ENCODE results near the gene CYTH2. TPM values are rescaled to one million over a fixed set of nuclear protein-coding genes. Genes with fewer than 3 reads are reported as not detected.
A peak's percentile ranks its signal among the peaks of the same experiment; 100 is the strongest.

The CYTH2 gene
- total RNA-seq, 2 donors from 2014 or later = 76.1 to 94.2 TPM

DNA sequence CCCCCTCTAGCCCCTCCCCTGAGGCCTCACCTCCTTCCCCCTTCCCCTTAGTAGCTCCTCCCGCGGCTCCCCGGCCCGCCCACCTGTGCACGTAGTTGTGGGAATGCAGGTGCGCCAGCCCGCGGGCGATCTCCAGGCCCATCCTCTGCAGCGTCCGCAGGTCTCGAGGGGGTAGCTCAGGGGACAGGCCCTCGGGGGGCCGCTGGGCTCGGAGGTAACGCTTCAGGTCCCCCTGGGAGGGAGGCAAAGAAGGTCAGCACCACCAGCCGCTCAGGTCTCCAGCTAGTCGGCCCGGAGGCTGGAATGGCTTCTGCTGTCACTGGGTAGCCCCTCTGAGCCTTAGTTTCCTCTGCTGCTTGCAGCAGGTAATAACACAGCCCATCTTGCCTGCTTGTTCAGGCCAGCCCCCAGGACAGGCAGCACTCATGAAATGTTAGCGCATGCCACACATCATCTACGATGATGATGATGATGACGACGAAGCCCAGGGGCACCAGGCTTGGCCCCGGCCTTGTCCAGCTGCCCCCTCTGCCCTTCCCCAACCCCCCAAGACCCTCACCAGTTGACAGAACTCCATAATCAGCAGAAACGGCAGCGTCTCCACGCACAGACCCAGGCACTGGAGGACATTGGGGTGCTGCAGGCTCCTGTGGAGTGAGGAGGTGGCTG is 33.3 kb downstream of the CYTH2 start:
- DNase-seq (no peak), ATAC-seq (no peak)
- H3K36me3 ChIP-seq (replicated peaks in 1 of 2; ENCODE audit: insufficient read depth in 1 of 2, low read depth in 2 of 2) = no peaks in the 10 kb centered on the region
- H3K4me3 ChIP-seq = no peak overlapping the region
- peak overlapping the region in 3 of 4 donors; percentile 66 to 76 (median 75) for H3K27ac ChIP-seq
- H3K9me3 ChIP-seq = no peaks in the 10 kb centered on the region
- TF ChIP-seq, protein P1, sequence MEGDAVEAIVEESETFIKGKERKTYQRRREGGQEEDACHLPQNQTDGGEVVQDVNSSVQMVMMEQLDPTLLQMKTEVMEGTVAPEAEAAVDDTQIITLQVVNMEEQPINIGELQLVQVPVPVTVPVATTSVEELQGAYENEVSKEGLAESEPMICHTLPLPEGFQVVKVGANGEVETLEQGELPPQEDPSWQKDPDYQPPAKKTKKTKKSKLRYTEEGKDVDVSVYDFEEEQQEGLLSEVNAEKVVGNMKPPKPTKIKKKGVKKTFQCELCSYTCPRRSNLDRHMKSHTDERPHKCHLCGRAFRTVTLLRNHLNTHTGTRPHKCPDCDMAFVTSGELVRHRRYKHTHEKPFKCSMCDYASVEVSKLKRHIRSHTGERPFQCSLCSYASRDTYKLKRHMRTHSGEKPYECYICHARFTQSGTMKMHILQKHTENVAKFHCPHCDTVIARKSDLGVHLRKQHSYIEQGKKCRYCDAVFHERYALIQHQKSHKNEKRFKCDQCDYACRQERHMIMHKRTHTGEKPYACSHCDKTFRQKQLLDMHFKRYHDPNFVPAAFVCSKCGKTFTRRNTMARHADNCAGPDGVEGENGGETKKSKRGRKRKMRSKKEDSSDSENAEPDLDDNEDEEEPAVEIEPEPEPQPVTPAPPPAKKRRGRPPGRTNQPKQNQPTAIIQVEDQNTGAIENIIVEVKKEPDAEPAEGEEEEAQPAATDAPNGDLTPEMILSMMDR (IDR thresholded peaks at IDR 0.05) = no peak
- peak in 2 of 3 donors; percentile 38 to 40 for TF ChIP-seq POLR2A (IDR thresholded peaks at IDR 0.05)
- intact Hi-C loops (cut with DNase I) = no loop called here
- H3K27me3 ChIP-seq = no peaks in the 10 kb centered on the region
- H3K4me1 ChIP-seq = peaks cover 26% of the 10 kb centered on the region
- 29 to 65% methylated on average over 4 to 27 of the region's 27 CpGs for WGBS, 2 donors

DNA sequence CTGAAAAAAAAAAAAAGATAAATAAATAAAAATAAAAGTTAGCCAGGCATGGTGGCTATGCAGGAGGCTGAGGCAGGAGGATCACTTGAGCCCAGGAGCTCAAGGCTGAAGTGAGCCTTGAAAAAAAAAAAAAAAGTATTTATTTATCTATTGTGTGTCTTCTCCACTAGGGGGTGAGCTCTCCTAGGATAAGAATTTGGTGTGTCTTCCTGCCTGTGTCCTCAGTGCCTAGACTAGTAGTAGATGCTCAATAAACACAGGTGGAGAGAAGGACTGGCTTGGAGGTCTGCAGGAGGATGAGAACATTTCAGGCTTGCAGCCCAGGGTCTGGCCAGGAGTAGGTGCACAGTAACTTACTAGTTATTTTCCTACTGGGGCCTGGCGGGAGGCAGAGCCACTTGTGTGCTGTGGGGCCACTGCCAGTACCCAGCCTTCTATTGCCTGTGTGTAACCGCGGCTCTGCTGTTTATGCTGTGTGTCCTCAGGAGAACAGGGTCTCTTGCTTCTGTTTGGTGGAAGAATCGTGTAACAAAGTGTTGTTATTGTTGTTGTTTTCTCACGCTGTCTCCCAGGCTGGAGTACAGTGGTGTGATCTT is 37.1 kb downstream of the CYTH2 start:
- 77 to 87% methylated on average over 5 of the region's 5 CpGs for WGBS, 2 donors
- Histone ChIP-seq H3K27ac (no peak overlapping the region), H3K4me1 (peaks cover 13% of the 10 kb centered on the region), H3K4me3 (no peak overlapping the region), H3K9me3 (no peaks in the 10 kb centered on the region), H3K36me3 (replicated peaks in 1 of 2; ENCODE audit: insufficient read depth in 1 of 2, low read depth in 2 of 2) (no peaks in the 10 kb centered on the region), H3K27me3 (no peaks in the 10 kb centered on the region)
- intact Hi-C loops (cut with DNase I) = no loop called here
- no peak for TF ChIP-seq POLR2A (IDR thresholded peaks at IDR 0.05)
- TF ChIP-seq, protein P1 (IDR thresholded peaks at IDR 0.05) = peak in 5 of 7 experiments; percentile 12 to 38 (median 32)
- DNase-seq (no peak), ATAC-seq (no peak)

DNA sequence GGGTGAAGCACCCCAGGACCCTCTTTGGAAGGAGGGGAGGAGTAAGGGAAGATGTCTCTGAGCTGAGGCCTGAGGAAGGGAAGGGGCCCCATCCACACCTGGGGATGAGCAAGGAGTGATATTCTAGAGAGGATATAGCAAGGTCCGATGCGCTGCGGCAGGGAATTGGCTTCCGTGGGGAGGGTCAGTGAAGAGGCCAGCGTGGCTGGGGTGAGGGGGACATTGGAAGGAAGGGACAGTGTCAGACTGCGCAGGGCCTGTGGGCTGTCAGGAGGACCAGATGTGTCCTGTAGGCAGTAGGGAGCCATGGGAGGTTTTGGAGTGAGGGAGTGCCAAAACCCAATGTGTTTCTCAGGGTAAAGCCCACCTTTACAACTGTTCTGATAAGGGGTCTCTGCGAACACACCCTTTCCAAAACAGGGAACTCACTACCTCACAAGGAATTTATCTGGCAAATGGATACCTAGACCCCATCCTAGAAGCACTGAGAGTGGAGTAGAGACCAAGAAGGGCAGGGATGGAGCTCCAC is 38.8 kb downstream of the CYTH2 start:
- intact Hi-C loops (cut with DNase I) = no loop called here
- 83 to 86% methylated on average over 7 of the region's 7 CpGs for WGBS, 2 donors
- TF ChIP-seq, protein P1 (IDR thresholded peaks at IDR 0.05) = no peak
- TF ChIP-seq POLR2A (IDR thresholded peaks at IDR 0.05) = no peak

DNA sequence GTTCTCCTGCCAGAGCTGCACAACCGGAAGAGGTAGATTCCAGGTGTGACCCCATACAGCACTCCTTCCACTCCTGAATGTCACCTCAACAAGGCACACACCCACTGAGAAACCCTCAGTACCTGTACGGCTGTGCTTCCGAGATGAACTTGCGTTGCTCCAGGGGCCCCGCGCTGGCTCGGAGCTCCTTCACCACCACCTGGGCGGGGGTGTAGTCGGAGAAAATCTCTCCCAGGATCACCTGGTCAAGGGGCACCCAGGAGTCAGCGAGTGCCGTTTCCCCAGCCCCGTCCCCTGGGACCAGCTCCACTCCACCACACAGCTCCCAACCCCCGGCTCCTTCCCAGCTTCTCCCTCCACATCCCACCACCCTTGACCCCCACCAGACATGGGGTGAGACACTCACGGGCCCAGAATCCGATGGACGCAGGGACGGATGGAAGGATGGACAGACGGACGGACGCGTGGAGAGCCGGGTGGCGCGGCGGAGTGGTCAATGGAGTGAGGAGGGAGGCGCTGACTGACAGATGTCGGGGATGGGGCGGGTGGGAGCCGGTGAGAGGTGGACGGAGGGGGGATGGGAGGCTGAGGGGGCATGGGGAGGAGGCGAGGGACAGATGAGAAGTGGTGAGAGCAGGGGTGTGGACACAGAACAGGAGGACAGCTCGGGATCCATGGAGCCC is 39.7 kb downstream of the CYTH2 start:
- peaks cover 0 to 4% of the 10 kb centered on the region in 2 donors for H3K27me3 ChIP-seq
- H3K27ac ChIP-seq = no peak overlapping the region
- intact Hi-C loops (cut with DNase I) = no loop called here
- no peak overlapping the region for H3K4me3 ChIP-seq
- TF ChIP-seq, protein P1 (IDR thresholded peaks at IDR 0.05) = no peak
- TF ChIP-seq POLR2A (IDR thresholded peaks at IDR 0.05) = no peak
- no peaks in the 10 kb centered on the region for H3K9me3 ChIP-seq
- no peak for DNase-seq
- no peak for ATAC-seq
- 68 to 74% methylated on average over 19 to 30 of the region's 32 CpGs for WGBS, 2 donors
- no peaks in the 10 kb centered on the region for H3K36me3 ChIP-seq (replicated peaks in 1 of 2; ENCODE audit: insufficient read depth in 1 of 2, low read depth in 2 of 2)
- H3K4me1 ChIP-seq = peaks cover 14% of the 10 kb centered on the region

More for the DNA sequence above, 38.8 kb downstream of the CYTH2 start:
- H3K27me3 ChIP-seq = peaks cover 0 to 4% of the 10 kb centered on the region in 2 donors
- H3K36me3 ChIP-seq (replicated peaks in 1 of 2; ENCODE audit: insufficient read depth in 1 of 2, low read depth in 2 of 2) = no peaks in the 10 kb centered on the region
- H3K9me3 ChIP-seq = no peaks in the 10 kb centered on the region
- H3K4me3 ChIP-seq = no peak overlapping the region
- ATAC-seq (no peak), DNase-seq (no peak)
- H3K4me1 ChIP-seq = peaks cover 8% of the 10 kb centered on the region
- H3K27ac ChIP-seq = no peak overlapping the region
